Vagina (tissue), 2 donors: ENCODE data around the gene HES7.

ENCODE experiments used
- POLR2A ChIP-seq, 2 donors: fragments of 450-650 bp; IDR thresholded peaks; one replicate each; pipeline ENCODE4 v1.6.1; 2017; ENCODE audit warnings: antibody characterized with exemption in 2 of 2, mild to moderate bottlenecking in 2 of 2, moderate library complexity in 2 of 2
- POLR2AphosphoS5 ChIP-seq, 2 donors: sonication (generic); formaldehyde crosslinking; IDR thresholded peaks; one replicate each; pipeline ENCODE4 v1.9.0; 2017; ENCODE audit warnings: antibody characterized with exemption in 2 of 2, mild to moderate bottlenecking in 2 of 2, low read depth in 1 of 2; ENCODE audit not compliant: insufficient read depth in 1 of 2
- TF ChIP-seq, protein P1 (sequence below), 3 experiments: fragments of 450-650 bp in 2 of 3; fragments of 200-600 bp in 1 of 3; sonication (generic) in 1 of 3; IDR thresholded peaks; one replicate each; pipeline ENCODE4 v1.5.1; 2017 to 2019; ENCODE audit warnings: antibody characterized with exemption in 3 of 3, mild to moderate bottlenecking in 2 of 3, moderate library complexity in 2 of 3

- TF ChIP-seq POLR2A (IDR thresholded peaks at IDR 0.05) (no peak), POLR2AphosphoS5 (IDR thresholded peaks at IDR 0.05; ENCODE audit: insufficient read depth in 1 of 2, low read depth in 1 of 2) (peak in 1 of 2 donors; percentile 3)
- TF ChIP-seq, protein P1, sequence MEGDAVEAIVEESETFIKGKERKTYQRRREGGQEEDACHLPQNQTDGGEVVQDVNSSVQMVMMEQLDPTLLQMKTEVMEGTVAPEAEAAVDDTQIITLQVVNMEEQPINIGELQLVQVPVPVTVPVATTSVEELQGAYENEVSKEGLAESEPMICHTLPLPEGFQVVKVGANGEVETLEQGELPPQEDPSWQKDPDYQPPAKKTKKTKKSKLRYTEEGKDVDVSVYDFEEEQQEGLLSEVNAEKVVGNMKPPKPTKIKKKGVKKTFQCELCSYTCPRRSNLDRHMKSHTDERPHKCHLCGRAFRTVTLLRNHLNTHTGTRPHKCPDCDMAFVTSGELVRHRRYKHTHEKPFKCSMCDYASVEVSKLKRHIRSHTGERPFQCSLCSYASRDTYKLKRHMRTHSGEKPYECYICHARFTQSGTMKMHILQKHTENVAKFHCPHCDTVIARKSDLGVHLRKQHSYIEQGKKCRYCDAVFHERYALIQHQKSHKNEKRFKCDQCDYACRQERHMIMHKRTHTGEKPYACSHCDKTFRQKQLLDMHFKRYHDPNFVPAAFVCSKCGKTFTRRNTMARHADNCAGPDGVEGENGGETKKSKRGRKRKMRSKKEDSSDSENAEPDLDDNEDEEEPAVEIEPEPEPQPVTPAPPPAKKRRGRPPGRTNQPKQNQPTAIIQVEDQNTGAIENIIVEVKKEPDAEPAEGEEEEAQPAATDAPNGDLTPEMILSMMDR (IDR thresholded peaks at IDR 0.05), result no peak
Measured at GRCh38 chr17:8145811-8146210, 21.9 kb upstream of the HES7 start.
